ENCODE results near the gene LIN7C. TPM values are rescaled to one million over a fixed set of nuclear protein-coding genes. Genes with fewer than 3 reads are reported as not detected.

The LIN7C gene
- total RNA-seq, 1 donor from 2014 or later: 26.0 TPM

GRCh38 chr11:27467181-27467913, 39.2 kb downstream of the LIN7C start:
- Mint-ChIP-seq H3K36me3 (no peaks in the 10 kb centered on the region), H3K9me3 (no peaks in the 10 kb centered on the region), H3K4me3 (no peak overlapping the region), H3K4me1 (peaks cover 70% of the 10 kb centered on the region), H3K27ac (no peak overlapping the region), H3K27me3 (ENCODE audit: low read depth) (peaks cover 1% of the 10 kb centered on the region)
- TF ChIP-seq, protein P1, sequence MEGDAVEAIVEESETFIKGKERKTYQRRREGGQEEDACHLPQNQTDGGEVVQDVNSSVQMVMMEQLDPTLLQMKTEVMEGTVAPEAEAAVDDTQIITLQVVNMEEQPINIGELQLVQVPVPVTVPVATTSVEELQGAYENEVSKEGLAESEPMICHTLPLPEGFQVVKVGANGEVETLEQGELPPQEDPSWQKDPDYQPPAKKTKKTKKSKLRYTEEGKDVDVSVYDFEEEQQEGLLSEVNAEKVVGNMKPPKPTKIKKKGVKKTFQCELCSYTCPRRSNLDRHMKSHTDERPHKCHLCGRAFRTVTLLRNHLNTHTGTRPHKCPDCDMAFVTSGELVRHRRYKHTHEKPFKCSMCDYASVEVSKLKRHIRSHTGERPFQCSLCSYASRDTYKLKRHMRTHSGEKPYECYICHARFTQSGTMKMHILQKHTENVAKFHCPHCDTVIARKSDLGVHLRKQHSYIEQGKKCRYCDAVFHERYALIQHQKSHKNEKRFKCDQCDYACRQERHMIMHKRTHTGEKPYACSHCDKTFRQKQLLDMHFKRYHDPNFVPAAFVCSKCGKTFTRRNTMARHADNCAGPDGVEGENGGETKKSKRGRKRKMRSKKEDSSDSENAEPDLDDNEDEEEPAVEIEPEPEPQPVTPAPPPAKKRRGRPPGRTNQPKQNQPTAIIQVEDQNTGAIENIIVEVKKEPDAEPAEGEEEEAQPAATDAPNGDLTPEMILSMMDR (IDR thresholded peaks at IDR 0.05; ENCODE audit: unreplicated experiment): no peak
- no peak for DNase-seq (ENCODE audit: low spot score in 2 of 2, unreplicated experiment in 2 of 2)

DNA sequence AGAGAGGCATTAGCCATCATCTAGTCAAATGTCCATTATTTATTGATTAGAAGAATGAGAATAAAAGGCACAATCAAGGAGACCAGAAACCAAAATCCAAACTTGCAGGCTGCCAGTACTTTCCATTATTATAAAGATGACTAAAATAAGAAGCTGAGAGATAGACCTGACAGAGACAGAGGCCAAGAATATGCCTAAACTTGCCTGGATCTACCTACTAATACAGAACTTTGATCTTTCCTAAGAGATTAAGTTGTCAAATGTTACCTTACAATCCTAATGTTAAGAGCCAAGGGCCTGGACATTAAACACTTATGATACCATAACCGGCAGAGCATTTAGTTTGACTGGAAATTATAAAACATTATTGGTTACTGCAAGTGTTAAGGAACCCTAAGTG, 40.2 kb downstream of the LIN7C start:
- no peaks in the 10 kb centered on the region for H3K9me3 Mint-ChIP-seq
- no peak for DNase-seq (ENCODE audit: low spot score in 2 of 2, unreplicated experiment in 2 of 2)
- H3K4me1 Mint-ChIP-seq: peaks cover 71% of the 10 kb centered on the region
- TF ChIP-seq, protein P1 (IDR thresholded peaks at IDR 0.05; ENCODE audit: unreplicated experiment): no peak
- H3K27ac Mint-ChIP-seq: peak overlapping the region; percentile 72
- H3K4me3 Mint-ChIP-seq: no peak overlapping the region
- peaks cover 1% of the 10 kb centered on the region for H3K27me3 Mint-ChIP-seq (ENCODE audit: low read depth)
- H3K36me3 Mint-ChIP-seq: no peaks in the 10 kb centered on the region

DNA sequence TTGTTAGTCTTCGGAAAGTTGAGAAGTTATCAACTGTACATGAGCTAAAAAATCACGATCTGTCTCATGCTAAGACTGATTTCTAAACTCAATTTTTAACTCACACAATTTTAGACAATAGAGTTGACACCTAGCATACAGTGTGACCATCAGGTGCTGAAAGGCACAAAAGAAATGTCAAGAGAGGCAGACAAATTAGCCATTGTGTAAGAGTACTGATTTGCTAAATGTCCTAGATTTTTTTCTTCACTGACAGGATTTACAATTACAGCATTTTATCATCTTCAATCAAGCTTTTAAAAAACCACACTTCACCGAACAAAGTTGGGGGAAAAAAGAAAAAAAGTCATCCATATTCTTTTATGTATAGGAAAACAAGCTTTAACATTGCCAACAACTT, 40.9 kb downstream of the LIN7C start:
- Mint-ChIP-seq H3K4me3 (no peak overlapping the region), H3K9me3 (no peaks in the 10 kb centered on the region), H3K27me3 (ENCODE audit: low read depth) (peaks cover 1% of the 10 kb centered on the region), H3K27ac (peak overlapping the region; percentile 40), H3K4me1 (peaks cover 66% of the 10 kb centered on the region), H3K36me3 (no peaks in the 10 kb centered on the region)
- TF ChIP-seq, protein P1 (IDR thresholded peaks at IDR 0.05; ENCODE audit: unreplicated experiment): no peak
- DNase-seq (ENCODE audit: low spot score in 2 of 2, unreplicated experiment in 2 of 2): no peak

- Mint-ChIP-seq H3K4me1 (peaks cover 65% of the 10 kb centered on the region), H3K27ac (peak overlapping the region; percentile 91), H3K36me3 (no peaks in the 10 kb centered on the region), H3K9me3 (no peaks in the 10 kb centered on the region), H3K27me3 (ENCODE audit: low read depth) (no peaks in the 10 kb centered on the region), H3K4me3 (no peak overlapping the region)
- TF ChIP-seq, protein P1 (IDR thresholded peaks at IDR 0.05; ENCODE audit: unreplicated experiment): no peak
- DNase-seq (ENCODE audit: low spot score in 2 of 2, unreplicated experiment in 2 of 2): no peak
Measured at GRCh38 chr11:27464909-27465308, 41.7 kb downstream of the LIN7C start.

- no peaks in the 10 kb centered on the region for H3K27me3 Mint-ChIP-seq (ENCODE audit: low read depth)
- no peak overlapping the region for H3K4me3 Mint-ChIP-seq
- peak overlapping the region; percentile 91 for H3K27ac Mint-ChIP-seq
- TF ChIP-seq, protein P1 (IDR thresholded peaks at IDR 0.05; ENCODE audit: unreplicated experiment): no peak
- no peak for DNase-seq (ENCODE audit: low spot score in 2 of 2, unreplicated experiment in 2 of 2)
- no peaks in the 10 kb centered on the region for H3K36me3 Mint-ChIP-seq
- H3K9me3 Mint-ChIP-seq: no peaks in the 10 kb centered on the region
- peaks cover 59% of the 10 kb centered on the region for H3K4me1 Mint-ChIP-seq
Measured at GRCh38 chr11:27464289-27464696, 42.3 kb downstream of the LIN7C start.

Measured in mesothelial cell of epicardium (in vitro differentiated cells).